Transverse colon (tissue), 4 donors: ENCODE measurements around the gene PCNX2. TPM values are rescaled to one million over a fixed set of nuclear protein-coding genes. Genes with fewer than 3 reads are reported as not detected.

Experiments used
- DNase-seq: peaks from one replicate; pipeline ENCODE4 v3.0.0-alpha.2; 2019
- H3K27ac ChIP-seq, 4 donors: fragments of 200-600 bp; sonication (generic); 2 replicates each; pipeline ENCODE4 v1.5.1; 2016 to 2018; ENCODE audit warnings: inconsistent platforms in 4 of 4
- H3K27me3 ChIP-seq: fragments of 200-600 bp; sonication (generic); 2 replicates; pipeline ENCODE4 v1.5.1; 2017; ENCODE audit warnings: inconsistent platforms
- H3K36me3 ChIP-seq, 4 donors: fragments of 200-600 bp; sonication (generic); 2 replicates each; pipeline ENCODE4 v1.5.1; 2017 to 2019; ENCODE audit warnings: inconsistent platforms in 4 of 4
- H3K4me1 ChIP-seq, 4 donors: fragments of 200-600 bp; sonication (generic); 2 replicates each; pipeline ENCODE4 v1.5.1; 2017 to 2020; ENCODE audit warnings: inconsistent platforms in 4 of 4
- H3K4me3 ChIP-seq, 4 donors: fragments of 200-600 bp; sonication (generic); 1 replicate in 1 of 4; 2 replicates in 3 of 4; pipeline versions ENCODE4 v1.5.1 to v1.6.1; 2017 to 2019; ENCODE audit warnings: inconsistent platforms in 4 of 4
- H3K9me3 ChIP-seq, 2 donors: fragments of 200-600 bp; sonication (generic); 2 replicates each; pipeline ENCODE4 v1.5.1; 2017 to 2019; ENCODE audit warnings: inconsistent platforms in 2 of 2
- CTCF ChIP-seq, 5 experiments: fragments of 200-600 bp in 3 of 5; fragments of 450-650 bp in 2 of 5; sonication (generic) in 3 of 5; IDR thresholded peaks; 1 replicate in 2 of 5; 2 replicates in 3 of 5; pipeline ENCODE4 v1.5.1; 2016 to 2017; ENCODE audit warnings: antibody characterized with exemption in 5 of 5, inconsistent platforms in 3 of 5, mild to moderate bottlenecking in 2 of 5, moderate library complexity in 1 of 5
- EP300 ChIP-seq: sonication (generic); formaldehyde crosslinking; IDR thresholded peaks from one replicate; pipeline ENCODE4 v1.6.1; 2017; ENCODE audit warnings: antibody characterized with exemption, low read depth
- POLR2A ChIP-seq: fragments of 450-650 bp; IDR thresholded peaks from one replicate; pipeline ENCODE4 v1.6.1; 2016; ENCODE audit warnings: antibody characterized with exemption, mild to moderate bottlenecking, moderate library complexity
- POLR2AphosphoS5 ChIP-seq, 3 donors: sonication (generic); formaldehyde crosslinking; IDR thresholded peaks; one replicate each; pipeline ENCODE4 v1.6.1; 2016; ENCODE audit warnings: antibody characterized with exemption in 3 of 3
- WGBS, 2 donors: methylation state at CpG; one replicate each; pipeline ENCODE4 v1.1.5; 2018; ENCODE audit warnings: low coverage in 1 of 2; 5-methylcytosine and 5-hydroxymethylcytosine counted together
- in situ Hi-C, 4 donors: fragments of 200-750 bp; cut with MboI; loops; one replicate each; pipeline versions ENCODE4 v1.15.0 to v1.15.1; 2017; ENCODE audit warnings: low sequenced_read_pairs in 3 of 4, low pct_ligation_motif_present in 1 of 4, low pct_unique_long_range_greater_than_20kb in 1 of 4
- intact Hi-C: fragments of 100-400 bp; cut with DNase I; formaldehyde crosslinking; loops from one replicate; pipeline ENCODE4 v1.15.1; 2023; ENCODE audit warnings: low total_unique reads
- total RNA-seq, 4 donors: library from RNA; depleted of rRNA; stranded (reverse); fragments of >200 nt; gene quantifications; one replicate each; pipeline ENCODE4 v1.1.0, GENCODE V29; 2016

The PCNX2 gene
- total RNA-seq, 4 donors from 2014 or later, result 6.8 to 518 (median 11.8) TPM

- Histone ChIP-seq H3K9me3 (no peaks in the 10 kb centered on the region), H3K36me3 (no peaks in the 10 kb centered on the region), H3K4me3 (no peak overlapping the region), H3K4me1 (peaks cover 0 to 19% (median 3%) of the 10 kb centered on the region in 4 donors), H3K27me3 (no peaks in the 10 kb centered on the region), H3K27ac (no peak overlapping the region)
- no peak for DNase-seq
- WGBS, 2 donors, result 43 to 77% methylated on average over 2 to 8 of the region's 8 CpGs
- intact Hi-C loops, result no loop called here
- TF ChIP-seq POLR2AphosphoS5 (IDR thresholded peaks at IDR 0.05), result no peak
- no peak for TF ChIP-seq EP300
- TF ChIP-seq POLR2A, result no peak
- TF ChIP-seq CTCF (IDR thresholded peaks at IDR 0.05), result no peak
- in situ Hi-C loops, result no loop called here
These were observed 275.1 kb downstream of the PCNX2 start for GRCh38 chr1:233020426-233020825.

- in situ Hi-C loops, result no loop called here
- H3K36me3 ChIP-seq, result no peaks in the 10 kb centered on the region
- no peak for DNase-seq
- no peaks in the 10 kb centered on the region for H3K27me3 ChIP-seq
- peaks cover 0 to 19% (median 3%) of the 10 kb centered on the region in 4 donors for H3K4me1 ChIP-seq
- H3K9me3 ChIP-seq, result no peaks in the 10 kb centered on the region
- no peak overlapping the region for H3K4me3 ChIP-seq
- WGBS, 2 donors, result 67 to 88% methylated on average over 4 to 12 of the region's 12 CpGs
- TF ChIP-seq EP300 (no peak), POLR2AphosphoS5 (IDR thresholded peaks at IDR 0.05) (no peak), POLR2A (no peak), CTCF (IDR thresholded peaks at IDR 0.05) (no peak)
- intact Hi-C loops, result no loop called here
- no peak overlapping the region for H3K27ac ChIP-seq
These were observed 275.7 kb downstream of the PCNX2 start for GRCh38 chr1:233019778-233020325.

- DNase-seq, result no peak
- TF ChIP-seq POLR2A (no peak), CTCF (IDR thresholded peaks at IDR 0.05) (no peak)
- H3K9me3 ChIP-seq, result no peaks in the 10 kb centered on the region
- in situ Hi-C loops, result no loop called here
- H3K27me3 ChIP-seq, result no peaks in the 10 kb centered on the region
- no peak overlapping the region for H3K27ac ChIP-seq
- intact Hi-C loops, result no loop called here
- H3K4me1 ChIP-seq, result peaks cover 0 to 19% (median 3%) of the 10 kb centered on the region in 4 donors
- 89 to 96% methylated on average over 3 of the region's 3 CpGs for WGBS, 2 donors
- no peaks in the 10 kb centered on the region for H3K36me3 ChIP-seq
- no peak overlapping the region for H3K4me3 ChIP-seq
These were observed 276.4 kb downstream of the PCNX2 start for GRCh38 chr1:233019083-233019482.

- peaks cover 0 to 19% (median 3%) of the 10 kb centered on the region in 4 donors for H3K4me1 ChIP-seq
- no peak overlapping the region for H3K4me3 ChIP-seq
- DNase-seq, result no peak
- H3K27me3 ChIP-seq, result no peaks in the 10 kb centered on the region
- 79 to 87% methylated on average over 6 of the region's 6 CpGs for WGBS, 2 donors
- no peaks in the 10 kb centered on the region for H3K36me3 ChIP-seq
- no peak overlapping the region for H3K27ac ChIP-seq
- TF ChIP-seq CTCF (IDR thresholded peaks at IDR 0.05), result no peak
- TF ChIP-seq POLR2A, result no peak
- no peak for TF ChIP-seq EP300
- no peak for TF ChIP-seq POLR2AphosphoS5 (IDR thresholded peaks at IDR 0.05)
- in situ Hi-C loops, result no loop called here
- intact Hi-C loops, result no loop called here
- no peaks in the 10 kb centered on the region for H3K9me3 ChIP-seq
These were observed 278.7 kb downstream of the PCNX2 start for GRCh38 chr1:233016798-233017197.
